Middle frontal gyrus (tissue), 1 donor: ENCODE results near the gene CYP26B1.

Source experiments
- DNase-seq: peaks from one replicate; pipeline ENCODE4 v3.0.0-alpha.2; 2015; ENCODE audit warnings: low spot score; ENCODE audit errors: extremely low spot score

CYP26B1 gene

DNA sequence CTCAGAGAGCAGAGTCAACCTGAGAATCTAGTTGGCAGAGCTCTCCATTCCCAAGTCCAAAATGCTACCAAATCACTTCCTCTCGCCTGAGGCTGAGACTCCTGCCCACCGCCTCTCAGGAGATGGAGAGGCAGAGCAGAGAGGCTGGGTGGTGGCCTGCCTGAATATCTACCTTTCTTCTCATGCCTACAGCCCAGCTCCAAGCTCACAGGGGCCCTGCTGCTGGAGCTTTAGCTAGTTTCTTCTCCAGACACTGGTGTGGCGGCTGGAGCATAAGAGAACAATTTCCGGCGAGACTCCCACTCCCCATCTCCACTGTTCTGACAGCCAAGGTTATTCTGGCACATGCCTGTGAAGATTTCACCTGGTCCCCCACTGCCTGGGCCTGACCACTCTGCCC lies 8.1 kb upstream of the CYP26B1 start:
- DNase-seq, result no peak

- no peak for DNase-seq
These were observed 7.5 kb upstream of the CYP26B1 start for GRCh38 chr2:72155151-72155550.

DNA sequence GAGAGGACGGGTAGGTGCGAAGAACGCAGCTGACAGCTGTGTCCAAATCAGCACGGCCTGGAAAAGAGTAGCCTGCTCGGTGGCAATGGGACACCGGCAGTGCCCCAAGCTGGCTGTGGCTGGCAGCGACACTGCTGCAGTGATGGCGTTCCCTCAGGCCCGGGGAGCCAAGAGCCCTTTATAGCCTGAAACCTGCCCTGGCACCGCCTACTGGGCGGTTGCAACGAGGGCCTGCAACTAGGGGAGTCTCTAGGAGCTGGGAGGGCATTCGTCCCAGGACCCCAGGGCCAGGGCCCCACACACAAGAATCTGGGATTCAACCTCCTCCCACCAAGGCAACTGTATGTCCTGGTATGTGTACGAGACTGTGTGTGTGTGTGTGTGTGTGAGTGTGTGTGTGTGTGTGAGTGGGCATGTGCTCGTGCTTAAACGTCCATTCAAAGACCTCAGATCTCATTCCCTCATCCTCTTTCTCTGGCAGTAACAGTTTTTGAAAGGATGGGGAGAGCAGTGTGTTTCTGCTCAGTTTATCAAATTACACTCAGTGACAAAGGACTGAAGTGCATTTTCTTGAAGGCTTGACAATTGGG lies 6.8 kb upstream of the CYP26B1 start:
- no peak for DNase-seq

DNA sequence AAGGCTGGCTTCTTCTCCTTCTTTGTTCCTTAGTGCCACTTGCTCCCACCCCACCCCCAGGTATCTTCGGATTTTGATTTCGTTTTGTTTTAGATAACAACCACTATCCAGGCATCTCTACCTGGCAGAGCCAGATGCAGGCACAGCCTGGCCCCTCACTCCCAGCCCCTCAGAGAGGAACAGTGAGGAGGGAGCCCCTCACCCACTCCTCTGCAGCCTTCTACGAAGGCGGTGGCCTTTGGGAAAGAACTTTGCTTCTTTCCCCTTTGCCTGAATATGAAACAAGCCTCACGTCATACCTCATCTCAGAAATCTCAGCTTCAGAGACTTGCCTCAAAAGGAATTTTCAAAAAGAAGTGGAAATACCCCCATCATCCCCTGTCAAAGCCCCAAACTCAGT lies 6.3 kb upstream of the CYP26B1 start:
- no peak for DNase-seq

DNA sequence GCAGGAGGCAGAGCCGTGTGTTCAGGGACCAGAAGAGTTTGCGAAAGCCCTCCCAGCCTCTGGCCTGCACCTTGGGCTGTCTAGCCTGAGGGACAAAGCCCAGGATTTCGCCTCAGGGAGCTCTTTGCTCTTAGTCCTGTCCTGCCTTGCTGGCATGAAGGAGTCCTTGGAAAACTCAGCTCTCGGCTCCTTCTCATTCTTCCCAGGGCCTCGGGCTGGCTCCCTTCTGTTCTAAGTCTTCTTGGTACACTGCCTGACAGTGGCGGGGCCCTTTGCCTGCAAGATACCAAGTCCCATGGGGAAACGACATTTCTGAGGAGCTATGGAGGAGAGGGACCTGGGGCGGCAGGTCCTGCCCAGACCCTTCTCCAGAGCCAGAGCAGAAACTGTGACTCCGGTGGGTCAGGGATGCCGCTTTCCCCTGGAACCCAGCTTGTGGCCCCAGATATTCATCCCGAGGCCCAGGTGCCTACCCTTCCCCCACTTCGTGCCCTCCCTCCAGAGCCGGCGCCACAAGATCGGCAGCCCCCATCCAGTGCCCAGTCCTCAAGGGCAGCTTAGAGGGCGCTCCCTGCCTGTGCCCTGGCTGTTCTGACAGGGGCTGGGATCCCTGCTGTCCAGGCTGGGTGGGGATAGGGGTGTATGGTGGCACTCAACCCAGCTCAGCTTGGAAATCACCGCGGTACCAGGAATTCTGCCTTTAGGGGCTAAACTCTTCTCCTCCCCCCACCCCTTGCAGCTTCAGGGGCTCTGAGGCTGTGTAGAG lies 5.5 kb upstream of the CYP26B1 start:
- no peak for DNase-seq

GRCh38 chr2:72150861-72151356 lies 3.2 kb upstream of the CYP26B1 start:
- no peak for DNase-seq

DNA sequence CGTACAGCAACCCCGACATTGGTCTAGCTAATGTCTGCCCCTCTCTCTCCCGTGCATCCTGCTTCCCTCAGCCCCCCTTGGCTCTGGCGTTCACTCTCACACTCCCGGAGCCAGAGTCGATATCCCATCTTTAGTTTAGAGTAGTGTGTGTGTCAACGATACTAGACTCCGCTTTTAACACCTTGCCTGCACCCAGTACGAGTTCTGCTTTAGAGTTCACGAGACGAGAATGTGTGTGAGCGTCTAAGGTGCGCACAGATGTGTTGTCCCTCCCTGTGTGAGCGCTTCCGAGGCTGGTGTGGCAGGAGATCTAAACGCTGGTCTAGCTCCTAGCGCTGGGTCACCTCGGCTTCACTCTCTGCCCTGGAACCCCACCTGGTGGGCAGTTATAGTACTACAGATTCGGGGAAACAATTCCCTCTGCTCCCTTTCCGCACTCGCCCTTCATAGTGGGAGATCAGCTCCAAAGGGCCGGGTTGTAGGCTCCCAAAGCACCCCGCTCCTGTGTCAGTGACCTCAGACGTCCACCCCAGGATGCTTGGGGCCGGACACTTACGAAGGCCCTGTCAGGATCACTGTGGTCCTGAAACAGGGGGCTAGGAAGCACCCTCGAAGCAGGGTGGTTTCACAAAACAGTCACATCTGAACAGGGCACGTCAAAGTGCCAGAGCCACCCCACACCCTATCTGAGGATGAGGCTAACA lies 2.6 kb upstream of the CYP26B1 start:
- DNase-seq, result peak; percentile 74

DNA sequence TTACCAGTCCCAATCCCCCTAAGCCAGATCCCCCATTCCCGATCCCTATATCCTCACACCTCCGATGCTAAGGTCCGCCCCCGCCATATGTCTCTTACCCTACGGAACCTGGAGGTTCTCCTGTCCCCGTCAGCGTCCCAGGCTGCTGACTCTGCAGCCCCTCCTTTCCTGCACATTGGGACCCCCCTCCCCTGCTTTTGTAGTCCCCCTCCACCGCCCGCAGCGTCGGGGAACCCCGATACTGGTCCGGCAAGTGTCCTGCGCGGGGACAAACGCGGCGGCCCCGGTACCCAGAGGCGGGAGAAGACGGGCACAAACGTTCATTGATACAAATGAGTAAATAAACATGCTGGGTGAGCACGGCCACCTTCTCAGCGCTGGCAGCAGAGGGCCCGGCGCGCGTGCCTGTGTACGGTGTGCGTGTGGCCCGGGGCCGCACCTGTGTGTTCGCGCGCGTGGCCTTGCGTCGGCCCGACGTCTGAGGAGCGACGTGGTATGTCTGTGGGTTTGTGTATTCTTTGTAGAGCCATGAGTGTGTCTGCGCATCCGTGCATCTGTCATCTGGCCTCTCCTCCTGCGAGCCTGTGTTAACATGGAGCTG lies 2.0 kb upstream of the CYP26B1 start:
- no peak for DNase-seq

- DNase-seq, result no peak
These were observed 1.3 kb upstream of the CYP26B1 start for GRCh38 chr2:72148837-72149555.

- no peak for DNase-seq
These were observed 558 bp upstream of the CYP26B1 start for GRCh38 chr2:72148003-72148836.

DNA sequence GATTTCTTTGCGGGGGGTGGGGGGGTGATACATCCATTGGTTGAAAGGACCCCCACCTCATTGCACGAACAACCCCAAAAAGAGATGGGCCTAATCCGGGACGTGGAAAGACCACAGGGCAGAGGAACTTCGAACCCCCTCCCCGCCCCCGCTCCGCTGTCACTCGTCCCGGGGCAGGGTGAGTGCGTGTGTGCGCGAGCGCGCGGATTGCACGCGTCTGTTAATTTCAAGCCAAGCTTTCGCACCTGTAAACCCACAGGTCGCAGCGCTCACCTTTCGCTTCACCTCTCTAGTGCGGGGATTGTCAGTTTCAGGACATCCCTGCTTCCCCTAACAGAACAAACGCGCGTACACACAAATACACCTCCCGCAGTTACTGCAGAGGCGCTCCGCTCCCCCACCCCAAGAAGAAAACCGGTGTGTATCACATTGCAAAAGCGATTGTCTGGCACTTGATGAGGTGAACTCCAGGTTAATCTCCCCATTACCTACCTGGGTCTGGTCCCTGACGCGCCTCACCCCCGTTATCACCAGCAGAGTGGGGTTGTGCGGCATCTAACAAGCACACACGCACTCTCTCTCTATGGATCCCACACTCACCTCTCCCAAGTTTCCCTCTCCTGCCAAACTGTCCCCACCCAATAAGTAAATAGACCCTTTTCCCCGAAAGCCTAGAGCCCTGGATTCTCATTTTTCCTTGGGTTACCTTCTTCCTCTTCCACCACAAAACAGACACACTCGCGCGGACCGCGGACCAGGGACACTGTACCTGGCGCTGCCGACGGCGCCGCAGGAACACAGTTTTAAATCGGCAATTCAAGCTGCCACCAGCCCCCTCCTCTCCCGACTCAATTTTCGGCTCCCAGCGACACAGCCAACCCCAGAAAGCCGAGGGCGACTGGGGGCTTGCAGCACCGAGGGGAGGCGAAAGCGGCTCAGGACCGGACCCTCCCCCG lies 1.0 kb downstream of the CYP26B1 start:
- DNase-seq, result no peak

DNA sequence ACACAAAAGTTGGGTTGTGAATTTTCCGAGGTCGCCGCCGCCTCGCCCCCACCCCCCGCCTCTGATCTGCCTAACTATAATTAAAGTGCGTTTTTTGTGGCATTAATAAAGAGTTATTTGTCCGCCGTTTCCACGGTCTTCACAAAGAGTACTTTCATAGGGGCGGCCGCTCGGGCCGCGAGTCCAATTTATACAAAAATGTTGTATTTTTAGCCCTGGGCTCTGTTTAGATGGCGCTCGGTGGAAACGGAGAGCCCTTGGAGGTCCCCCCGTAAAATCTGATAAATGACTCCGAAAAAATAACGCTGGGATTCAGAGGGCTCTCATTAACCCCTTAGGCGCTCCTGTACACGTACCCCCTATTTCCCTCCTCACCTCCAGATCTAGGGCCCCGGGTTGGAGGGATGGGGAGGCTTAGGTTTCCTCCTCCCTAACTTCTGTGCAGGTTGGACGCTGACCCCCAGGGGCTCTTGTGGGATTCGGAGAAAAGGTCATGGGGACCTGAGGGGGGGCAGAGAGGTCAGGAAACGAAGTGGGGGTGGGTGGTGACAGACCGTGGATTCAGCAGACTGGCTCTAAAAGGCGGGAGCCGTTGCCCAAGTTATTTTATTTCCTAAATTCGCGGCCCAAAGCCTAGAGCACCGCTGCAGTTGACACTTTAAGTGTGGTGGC lies 1.9 kb downstream of the CYP26B1 start:
- DNase-seq, result no peak

DNA sequence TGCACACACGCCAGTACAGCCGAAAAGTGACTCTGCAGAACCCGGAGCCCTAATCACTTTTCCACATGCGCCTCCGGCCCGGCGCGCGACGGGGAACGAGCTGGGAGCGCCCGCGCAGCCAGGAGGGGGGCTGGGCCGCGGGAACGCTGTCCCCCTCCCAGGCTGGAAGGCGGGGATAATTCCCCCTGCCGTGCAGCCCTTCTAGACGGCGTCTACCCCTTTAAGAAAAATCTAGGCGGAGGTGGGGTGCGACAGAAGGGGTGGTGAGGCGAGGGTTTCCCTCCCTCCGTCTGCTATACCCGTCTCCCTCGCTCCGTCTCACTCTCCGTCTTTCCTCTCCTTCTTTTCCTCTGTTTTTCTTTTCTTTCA lies 2.4 kb downstream of the CYP26B1 start:
- DNase-seq, result no peak

DNA sequence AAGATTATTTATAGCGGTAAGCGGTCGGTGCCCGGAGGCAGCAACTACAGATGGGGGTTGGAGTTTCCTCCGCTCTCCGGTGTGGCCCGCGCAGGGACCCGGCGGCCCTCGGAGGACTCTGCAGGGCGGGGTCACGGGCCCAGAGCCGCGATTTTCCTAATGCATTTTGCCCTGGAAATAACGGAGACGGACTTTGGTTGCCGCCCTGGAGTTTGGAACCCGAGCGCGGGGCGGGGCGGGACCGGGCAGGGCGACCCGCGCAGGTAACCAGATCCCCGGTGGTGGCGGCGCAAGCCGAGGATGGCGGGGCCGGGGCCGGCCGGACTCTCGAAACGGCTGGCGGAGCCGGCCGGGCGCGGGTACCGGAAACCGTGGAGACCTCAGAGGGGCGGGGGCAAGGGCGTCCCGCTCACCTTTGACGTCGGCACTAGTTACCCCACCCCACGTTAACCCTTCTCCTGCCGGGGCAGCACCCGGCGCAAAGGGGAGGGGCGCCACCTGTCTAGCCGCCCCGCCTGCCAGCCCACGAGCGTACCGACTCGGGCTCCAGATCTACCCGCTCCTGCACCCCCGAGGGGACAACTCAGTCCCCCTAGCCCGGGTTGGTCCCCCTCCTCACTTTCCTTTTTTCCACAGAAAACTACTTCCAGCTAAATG lies 2.9 kb downstream of the CYP26B1 start:
- no peak for DNase-seq

GRCh38 chr2:72144274-72144631 lies 3.4 kb downstream of the CYP26B1 start:
- DNase-seq, result no peak

- no peak for DNase-seq
These were observed 4.0 kb downstream of the CYP26B1 start for GRCh38 chr2:72143441-72144273.
